ENCODE results near the gene DDX11.
A peak's percentile ranks its signal among the peaks of the same experiment; 100 is the strongest.
"Not testable (repeated sequence)": the region's sequence is repeated elsewhere in the genome, so short reads cannot be mapped to it uniquely, and the experiment has no call there.

Gene DDX11

GRCh38 chr12:31119192-31119802, 45.6 kb downstream of the DDX11 start:
- Histone ChIP-seq H3K27me3 (ENCODE audit: control insufficient read depth, low read length) (no peaks in the 10 kb centered on the region), H3K9me3 (ENCODE audit: control insufficient read depth, insufficient read depth, low read length) (0 out of 2 replicates have a peak, but pooled peaks cover 5% of the 10 kb centered on the region), H3K9me2 (replicated peaks; ENCODE audit: control insufficient read depth, low read length) (no peaks in the 10 kb centered on the region), H3K4me3 (ENCODE audit: low read length) (peak overlapping the region; percentile 52), H3F3A (ENCODE audit: control insufficient read depth, insufficient read depth) (no peaks in the 10 kb centered on the region), H4K20me1 (ENCODE audit: control insufficient read depth, insufficient read depth, low read depth, low read length) (no peaks in the 10 kb centered on the region), H3K4me2 (ENCODE audit: low read length) (peak overlapping the region; percentile 49), H3K36me3 (ENCODE audit: control insufficient read depth, low read length) (no peaks in the 10 kb centered on the region), H3K79me2 (ENCODE audit: control insufficient read depth, low read length) (no peaks in the 10 kb centered on the region), H3K4me1 (ENCODE audit: control insufficient read depth, low read length) (0 out of 2 replicates have a peak, but pooled peaks cover 3% of the 10 kb centered on the region), H3K27ac (ENCODE audit: low read depth, low read length) (no peak overlapping the region)
- TF ChIP-seq CTCF (IDR thresholded peaks at IDR 0.05; ENCODE audit: low read depth, low read length, poor library complexity, severe bottlenecking): no peak
- TF ChIP-seq EZH2phosphoT487 (IDR thresholded peaks at IDR 0.05; ENCODE audit: borderline replicate concordance, low read length): no peak

- H3K36me3 ChIP-seq (ENCODE audit: control insufficient read depth, low read length): no peaks in the 10 kb centered on the region
- H3K27me3 ChIP-seq (ENCODE audit: control insufficient read depth, low read length): no peaks in the 10 kb centered on the region
- no peak overlapping the region for H3K4me2 ChIP-seq (ENCODE audit: low read length)
- H4K20me1 ChIP-seq (ENCODE audit: control insufficient read depth, insufficient read depth, low read depth, low read length): no peaks in the 10 kb centered on the region
- H3K79me2 ChIP-seq (ENCODE audit: control insufficient read depth, low read length): no peaks in the 10 kb centered on the region
- H3K9me2 ChIP-seq (replicated peaks; ENCODE audit: control insufficient read depth, low read length): no peaks in the 10 kb centered on the region
- 0 out of 2 replicates have a peak, but pooled peaks cover 5% of the 10 kb centered on the region for H3K9me3 ChIP-seq (ENCODE audit: control insufficient read depth, insufficient read depth, low read length)
- no peaks in the 10 kb centered on the region for H3F3A ChIP-seq (ENCODE audit: control insufficient read depth, insufficient read depth)
- H3K4me3 ChIP-seq (ENCODE audit: low read length): no peak overlapping the region
- TF ChIP-seq CTCF (IDR thresholded peaks at IDR 0.05; ENCODE audit: low read depth, low read length, poor library complexity, severe bottlenecking): no peak
- no peak for TF ChIP-seq EZH2phosphoT487 (IDR thresholded peaks at IDR 0.05; ENCODE audit: borderline replicate concordance, low read length)
- H3K27ac ChIP-seq (ENCODE audit: low read depth, low read length): no peak overlapping the region
- H3K4me1 ChIP-seq (ENCODE audit: control insufficient read depth, low read length): 0 out of 2 replicates have a peak, but pooled peaks cover 3% of the 10 kb centered on the region
These were observed 46.1 kb downstream of the DDX11 start for GRCh38 chr12:31119803-31120211.

- H3K4me1 ChIP-seq (ENCODE audit: control insufficient read depth, low read length): 0 out of 2 replicates have a peak, but pooled peaks cover 3% of the 10 kb centered on the region
- H3K27ac ChIP-seq (ENCODE audit: low read depth, low read length): no peak overlapping the region
- TF ChIP-seq CTCF (IDR thresholded peaks at IDR 0.05; ENCODE audit: low read depth, low read length, poor library complexity, severe bottlenecking) (no peak), EZH2phosphoT487 (IDR thresholded peaks at IDR 0.05; ENCODE audit: borderline replicate concordance, low read length) (no peak)
- no peak overlapping the region for H3K4me3 ChIP-seq (ENCODE audit: low read length)
- no peaks in the 10 kb centered on the region for H3K79me2 ChIP-seq (ENCODE audit: control insufficient read depth, low read length)
- 0 out of 2 replicates have a peak, but pooled peaks cover 5% of the 10 kb centered on the region for H3K9me3 ChIP-seq (ENCODE audit: control insufficient read depth, insufficient read depth, low read length)
- H3K36me3 ChIP-seq (ENCODE audit: control insufficient read depth, low read length): no peaks in the 10 kb centered on the region
- H4K20me1 ChIP-seq (ENCODE audit: control insufficient read depth, insufficient read depth, low read depth, low read length): no peaks in the 10 kb centered on the region
- no peaks in the 10 kb centered on the region for H3K27me3 ChIP-seq (ENCODE audit: control insufficient read depth, low read length)
- H3K9me2 ChIP-seq (replicated peaks; ENCODE audit: control insufficient read depth, low read length): no peaks in the 10 kb centered on the region
- H3K4me2 ChIP-seq (ENCODE audit: low read length): no peak overlapping the region
- no peaks in the 10 kb centered on the region for H3F3A ChIP-seq (ENCODE audit: control insufficient read depth, insufficient read depth)
These were observed 46.8 kb downstream of the DDX11 start for GRCh38 chr12:31120392-31121008.

GRCh38 chr12:31121022-31121728, 47.5 kb downstream of the DDX11 start:
- not testable (repeated sequence) for H3K9me3 ChIP-seq (ENCODE audit: control insufficient read depth, insufficient read depth, low read length); H3F3A ChIP-seq (ENCODE audit: control insufficient read depth, insufficient read depth); H3K9me2 ChIP-seq (replicated peaks; ENCODE audit: control insufficient read depth, low read length); H3K27ac ChIP-seq (ENCODE audit: low read depth, low read length); H3K4me1 ChIP-seq (ENCODE audit: control insufficient read depth, low read length); H3K36me3 ChIP-seq (ENCODE audit: control insufficient read depth, low read length); H3K27me3 ChIP-seq (ENCODE audit: control insufficient read depth, low read length); H3K4me3 ChIP-seq (ENCODE audit: low read length); H3K79me2 ChIP-seq (ENCODE audit: control insufficient read depth, low read length); H3K4me2 ChIP-seq (ENCODE audit: low read length); H4K20me1 ChIP-seq (ENCODE audit: control insufficient read depth, insufficient read depth, low read depth, low read length)

All from DOHH2 (cell line).